PC-3 (cell line): ENCODE measurements around the gene TBC1D16. TPM values are rescaled to one million over a fixed set of nuclear protein-coding genes. Genes with fewer than 3 reads are reported as not detected.

Source experiments
- ATAC-seq: fragments of 200-7000 bp; cut with Tn5 transposase; 2 replicates; pipeline ENCODE4 v1.9.1; 2020; ENCODE audit warnings: mild to moderate bottlenecking, moderate library complexity
- BruUV-seq: library from RNA; stranded (reverse); fragments of 400-500 nt; replicated peaks from 2 replicates; lab custom pipeline; 2021; lab: Mats Ljungman, UMichigan
- CTCF ChIA-PET: fragments of 300-600 bp; sonication (Branson Sonifier 250); formaldehyde crosslinking; loops from one replicate; lab custom pipeline; 2022; ENCODE audit warnings: antibody characterized with exemption; lab: Charles Lee
- POLR2A ChIA-PET: fragments of 300-600 bp; sonication (Branson Sonifier 250); formaldehyde crosslinking; loops from one replicate; lab custom pipeline; 2022; ENCODE audit warnings: antibody characterized with exemption; ENCODE audit not compliant: unreplicated experiment; lab: Charles Lee
- DNase-seq: peaks from one replicate; pipeline ENCODE4 v3.0.0-alpha.2; 2015
- H2AFZ ChIP-seq: fragments of 300-600 bp; sonication (generic); 2 replicates; pipeline ENCODE4 v1.6.0; 2016; ENCODE audit warnings: antibody characterized with exemption, low read length
- H3F3A ChIP-seq: fragments of 300-600 bp; sonication (generic); one replicate; pipeline ENCODE4 v1.6.0; 2017; ENCODE audit warnings: antibody characterized with exemption, low read length, control low read depth, mild to moderate bottlenecking; ENCODE audit not compliant: unreplicated experiment
- H3K27ac ChIP-seq: fragments of 300-600 bp; sonication (generic); 2 replicates; pipeline ENCODE4 v1.5.1; 2016; ENCODE audit warnings: mild to moderate bottlenecking, low read length
- H3K27me3 ChIP-seq: fragments of 300-600 bp; sonication (generic); 2 replicates; pipeline ENCODE4 v1.6.1; 2016; ENCODE audit warnings: low read length, mixed read lengths
- H3K36me3 ChIP-seq: fragments of 300-600 bp; sonication (generic); 2 replicates; pipeline ENCODE4 v1.6.1; 2016; ENCODE audit warnings: low read depth, mixed run types, low read length, mixed read lengths
- H3K4me1 ChIP-seq: fragments of 300-600 bp; sonication (generic); 2 replicates; pipeline ENCODE4 v1.5.1; 2016; ENCODE audit warnings: low read length; ENCODE audit not compliant: insufficient read depth
- H3K4me2 ChIP-seq: fragments of 300-600 bp; sonication (generic); 2 replicates; pipeline ENCODE4 v1.6.0; 2016; ENCODE audit warnings: low read length
- H3K4me3 ChIP-seq: fragments of 300-600 bp; sonication (generic); 2 replicates; pipeline ENCODE4 v1.5.1; 2016; ENCODE audit warnings: mild to moderate bottlenecking, low read length, mixed read lengths
- H3K79me2 ChIP-seq: fragments of 300-600 bp; sonication (generic); 2 replicates; pipeline ENCODE4 v1.6.1; 2017; ENCODE audit warnings: low read length, mixed read lengths
- H3K9ac ChIP-seq: fragments of 300-600 bp; sonication (generic); 2 replicates; pipeline ENCODE4 v1.6.0; 2016; ENCODE audit warnings: mild to moderate bottlenecking, low read length
- H3K9me2 ChIP-seq: fragments of 300-600 bp; sonication (generic); replicated peaks from 2 replicates; pipeline ENCODE4 v1.6.1; 2016; ENCODE audit warnings: mixed run types, low read length, mixed read lengths
- H3K9me3 ChIP-seq: fragments of 300-600 bp; sonication (generic); 2 replicates; pipeline ENCODE4 v1.6.1; 2016; ENCODE audit warnings: low read length, mixed read lengths
- H4K20me1 ChIP-seq: fragments of 300-600 bp; sonication (generic); 2 replicates; pipeline ENCODE4 v1.6.1; 2016; ENCODE audit warnings: low read length, mixed read lengths
- EZH2 ChIP-seq: fragments of 300-600 bp; sonication (generic); IDR thresholded peaks from one replicate; pipeline ENCODE4 v1.6.1; 2017; ENCODE audit warnings: antibody characterized with exemption, mild to moderate bottlenecking, low read length; ENCODE audit not compliant: unreplicated experiment
- EZH2phosphoT487 ChIP-seq: fragments of 300-600 bp; sonication (generic); IDR thresholded peaks from 2 replicates; pipeline ENCODE4 v1.6.1; 2018; ENCODE audit warnings: mild to moderate bottlenecking, antibody characterized with exemption, low read length, borderline replicate concordance
- intact Hi-C: fragments of 100-400 bp; cut with micrococcal nuclease; formaldehyde crosslinking; loops from 2 replicates; pipeline ENCODE4 v1.9.0; 2023
- total RNA-seq: library from RNA; depleted of rRNA; stranded (reverse); fragments of >200 nt; gene quantifications from 2 replicates; pipeline ENCODE4 v1.2.3, GENCODE V29; 2014
- TF ChIP-seq, protein P1 (sequence below): fragments of 300-600 bp; sonication (generic); conservative IDR thresholded peaks from 2 replicates; pipeline ENCODE4 v1.5.1; 2017; ENCODE audit warnings: antibody characterized with exemption, low read depth, mild to moderate bottlenecking, low read length

The TBC1D16 gene
- total RNA-seq, 1 experiment from 2014 or later = 23.7 TPM

DNA sequence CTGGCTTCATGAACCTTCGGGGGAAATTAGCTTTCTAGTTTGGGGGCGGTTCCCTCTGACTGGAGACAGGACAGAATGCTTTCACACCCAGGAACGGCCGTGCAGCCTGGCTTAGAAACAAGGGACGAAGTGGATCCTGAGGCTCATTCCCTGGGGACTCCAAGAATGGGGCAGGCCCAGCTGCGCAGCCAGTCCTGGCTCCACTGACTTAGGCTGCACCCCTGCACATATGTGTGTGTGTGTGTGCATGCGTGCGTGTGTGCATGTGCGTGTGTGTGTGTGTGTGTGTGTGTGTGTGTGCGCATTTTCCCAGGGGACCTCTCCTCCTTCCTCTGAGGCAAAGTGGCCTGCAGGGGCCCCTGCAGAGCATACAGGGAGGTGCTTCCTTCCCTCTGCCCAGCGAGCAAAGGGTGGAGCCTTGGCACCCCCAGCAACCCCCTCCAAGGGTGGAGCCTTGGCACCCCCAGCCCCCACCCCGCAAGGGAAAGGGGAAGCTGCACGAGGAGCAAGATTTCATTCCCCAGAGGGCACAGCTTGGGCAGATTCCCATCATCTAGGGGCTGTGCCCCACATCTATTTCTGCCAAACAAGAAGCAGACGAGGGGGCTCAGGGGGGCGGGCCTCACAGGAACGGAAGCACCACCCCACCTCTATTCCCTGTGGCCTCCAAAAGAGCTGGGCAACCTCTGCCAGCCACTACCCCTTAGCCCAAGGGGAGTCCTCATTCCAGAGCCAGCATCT, 98.9 kb downstream of the TBC1D16 start:
- H3K9me2 ChIP-seq = no peaks in the 10 kb centered on the region
- CTCF ChIA-PET = interaction anchor here (0.5 kb wide), 1 partner anchor 98 kb away, joined by 4 read pairs; the partner anchor contains the start of gene CBX4

DNA sequence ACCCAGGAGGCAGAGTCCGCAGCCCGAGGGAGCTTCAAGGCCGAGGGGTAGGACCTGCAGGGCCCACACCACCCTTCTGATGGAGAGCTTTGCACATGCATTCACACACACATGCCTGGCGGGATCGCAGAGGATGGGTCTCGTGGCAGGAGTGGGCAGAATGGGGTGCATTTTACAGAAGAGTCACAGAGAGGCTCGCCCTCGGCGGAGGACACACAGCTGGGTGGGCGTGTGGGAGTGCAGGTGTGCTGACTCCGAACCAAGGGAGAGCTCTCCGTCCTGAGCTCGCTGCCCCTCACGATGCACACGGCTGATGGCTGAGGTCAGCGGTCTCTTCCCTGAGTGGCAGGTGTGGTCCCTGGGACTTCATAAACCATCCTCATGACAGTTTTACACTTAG, 99.6 kb downstream of the TBC1D16 start:
- Histone ChIP-seq H4K20me1 (no peaks in the 10 kb centered on the region), H3K27me3 (peaks cover 3% of the 10 kb centered on the region), H3K79me2 (no peaks in the 10 kb centered on the region), H3K9me3 (no peaks in the 10 kb centered on the region), H3K4me1 (peaks cover 10% of the 10 kb centered on the region), H3K27ac (no peak overlapping the region), H2AFZ (no peak overlapping the region), H3K4me2 (no peak overlapping the region), H3K9ac (no peak overlapping the region), H3K36me3 (no peaks in the 10 kb centered on the region), H3F3A (no peaks in the 10 kb centered on the region), H3K9me2 (no peaks in the 10 kb centered on the region), H3K4me3 (no peak overlapping the region)
- intact Hi-C loops = no loop called here
- BruUV-seq = no TSS peak
- DNase-seq = no peak
- TF ChIP-seq, protein P1, sequence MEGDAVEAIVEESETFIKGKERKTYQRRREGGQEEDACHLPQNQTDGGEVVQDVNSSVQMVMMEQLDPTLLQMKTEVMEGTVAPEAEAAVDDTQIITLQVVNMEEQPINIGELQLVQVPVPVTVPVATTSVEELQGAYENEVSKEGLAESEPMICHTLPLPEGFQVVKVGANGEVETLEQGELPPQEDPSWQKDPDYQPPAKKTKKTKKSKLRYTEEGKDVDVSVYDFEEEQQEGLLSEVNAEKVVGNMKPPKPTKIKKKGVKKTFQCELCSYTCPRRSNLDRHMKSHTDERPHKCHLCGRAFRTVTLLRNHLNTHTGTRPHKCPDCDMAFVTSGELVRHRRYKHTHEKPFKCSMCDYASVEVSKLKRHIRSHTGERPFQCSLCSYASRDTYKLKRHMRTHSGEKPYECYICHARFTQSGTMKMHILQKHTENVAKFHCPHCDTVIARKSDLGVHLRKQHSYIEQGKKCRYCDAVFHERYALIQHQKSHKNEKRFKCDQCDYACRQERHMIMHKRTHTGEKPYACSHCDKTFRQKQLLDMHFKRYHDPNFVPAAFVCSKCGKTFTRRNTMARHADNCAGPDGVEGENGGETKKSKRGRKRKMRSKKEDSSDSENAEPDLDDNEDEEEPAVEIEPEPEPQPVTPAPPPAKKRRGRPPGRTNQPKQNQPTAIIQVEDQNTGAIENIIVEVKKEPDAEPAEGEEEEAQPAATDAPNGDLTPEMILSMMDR = no peak
- TF ChIP-seq EZH2phosphoT487 (no peak), EZH2 (no peak)
- ChIA-PET POLR2A (no interaction called here), CTCF (interaction anchor here (0.5 kb wide), 1 partner anchor 97 kb away, joined by 4 read pairs; the partner anchor contains the start of gene CBX4)
- ATAC-seq = no peak

More for the DNA sequence above, 98.9 kb downstream of the TBC1D16 start:
- H3K4me2 ChIP-seq = no peak overlapping the region
- H3K4me3 ChIP-seq = no peak overlapping the region
- DNase-seq = no peak
- TF ChIP-seq, protein P1 = no peak
- TF ChIP-seq EZH2phosphoT487 (no peak), EZH2 (no peak)
- H3K36me3 ChIP-seq = no peaks in the 10 kb centered on the region
- POLR2A ChIA-PET = no interaction called here
- no peak for ATAC-seq
- H3K27me3 ChIP-seq = no peaks in the 10 kb centered on the region
- no peak overlapping the region for H3K9ac ChIP-seq
- BruUV-seq = no TSS peak
- no peaks in the 10 kb centered on the region for H3K9me3 ChIP-seq
- no peak overlapping the region for H2AFZ ChIP-seq
- peaks cover 10% of the 10 kb centered on the region for H3K4me1 ChIP-seq
- H4K20me1 ChIP-seq = no peaks in the 10 kb centered on the region
- H3F3A ChIP-seq = no peaks in the 10 kb centered on the region
- intact Hi-C loops = no loop called here
- no peaks in the 10 kb centered on the region for H3K79me2 ChIP-seq
- H3K27ac ChIP-seq = no peak overlapping the region

DNA sequence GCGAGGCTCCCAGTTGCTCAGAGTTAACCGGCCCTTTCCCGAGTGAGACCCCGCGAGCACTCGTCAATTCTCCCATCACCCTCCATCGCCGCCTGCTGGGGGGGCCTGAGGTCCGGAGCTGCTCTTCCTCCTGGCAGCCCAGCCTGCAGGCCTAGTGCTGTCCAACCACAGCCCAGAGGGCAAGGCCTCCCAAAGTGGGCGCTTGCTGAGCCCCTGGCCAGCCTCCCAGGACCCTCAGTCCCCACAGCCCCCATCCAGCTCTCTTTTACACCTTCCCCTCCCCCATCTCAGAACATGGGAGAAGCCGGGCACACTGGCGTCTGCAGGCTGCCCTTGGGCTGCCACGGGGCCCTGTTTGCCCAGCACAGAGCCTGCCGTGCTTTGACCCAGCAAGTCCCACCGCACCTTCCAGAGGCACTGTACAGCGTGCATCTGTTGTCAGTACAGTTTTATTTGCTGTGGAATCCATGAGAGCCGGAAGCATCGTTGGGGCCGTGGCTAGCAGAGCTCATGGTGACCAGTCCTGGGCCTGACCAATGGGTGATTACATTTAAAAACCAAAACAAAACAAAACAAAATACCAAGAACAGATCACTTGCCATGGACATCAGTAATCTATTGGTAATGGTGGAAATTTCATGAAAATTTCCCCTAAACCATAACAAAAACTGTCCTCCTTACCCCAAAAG, 100.3 kb downstream of the TBC1D16 start:
- BruUV-seq = no TSS peak
- peaks cover 10% of the 10 kb centered on the region for H3K27me3 ChIP-seq
- H3K79me2 ChIP-seq = no peaks in the 10 kb centered on the region
- H3K36me3 ChIP-seq = no peaks in the 10 kb centered on the region
- H3K9me2 ChIP-seq = no peaks in the 10 kb centered on the region
- no peaks in the 10 kb centered on the region for H4K20me1 ChIP-seq
- H3K4me1 ChIP-seq = peaks cover 11% of the 10 kb centered on the region
- intact Hi-C loops = no loop called here
- no peak overlapping the region for H3K27ac ChIP-seq
- CTCF ChIA-PET = no interaction called here
- no peaks in the 10 kb centered on the region for H3F3A ChIP-seq
- TF ChIP-seq, protein P1 = no peak
- TF ChIP-seq EZH2phosphoT487 (no peak), EZH2 (no peak)
- H3K4me2 ChIP-seq = no peak overlapping the region
- no peak overlapping the region for H3K4me3 ChIP-seq
- DNase-seq = no peak
- ATAC-seq = no peak
- POLR2A ChIA-PET = no interaction called here
- H3K9ac ChIP-seq = no peak overlapping the region
- no peak overlapping the region for H2AFZ ChIP-seq
- H3K9me3 ChIP-seq = no peaks in the 10 kb centered on the region
